Hepatic stellate cell (primary cell): ENCODE measurements around the gene AHCTF1.
"Not testable (repeated sequence)": the region's sequence is repeated elsewhere in the genome, so short reads cannot be mapped to it uniquely, and the experiment has no call there.

Experiments
- DNase-seq: peaks from one replicate; pipeline ENCODE4 v3.0.0; 2011; ENCODE audit warnings: low spot score

Gene AHCTF1

GRCh38 chr1:246838118-246838456 is 93.7 kb downstream of the AHCTF1 start:
- DNase-seq, result no peak

GRCh38 chr1:246837418-246838117 is 94.2 kb downstream of the AHCTF1 start:
- no peak for DNase-seq

- DNase-seq, result no peak
Observed at GRCh38 chr1:246836209-246836966, 95.4 kb downstream of the AHCTF1 start.

- no peak for DNase-seq
Observed at GRCh38 chr1:246831543-246831942, 100.2 kb downstream of the AHCTF1 start.

GRCh38 chr1:246828818-246829217 is 102.9 kb downstream of the AHCTF1 start:
- no peak for DNase-seq

- no peak for DNase-seq
Observed at GRCh38 chr1:246827396-246827795, 104.4 kb downstream of the AHCTF1 start.

- no peak for DNase-seq
Observed at GRCh38 chr1:246825557-246826175, 106.1 kb downstream of the AHCTF1 start.

- DNase-seq, result no peak
Observed at GRCh38 chr1:246824541-246824940, 107.2 kb downstream of the AHCTF1 start.

- DNase-seq, result not testable (repeated sequence)
Observed at GRCh38 chr1:246822154-246822553, 109.6 kb downstream of the AHCTF1 start.

GRCh38 chr1:246820666-246821065 is 111.1 kb downstream of the AHCTF1 start:
- no peak for DNase-seq

GRCh38 chr1:246817778-246818177 is 114.0 kb downstream of the AHCTF1 start:
- peak; percentile 87 for DNase-seq

- no peak for DNase-seq
Observed at GRCh38 chr1:246815693-246816270, 116.0 kb downstream of the AHCTF1 start.

GRCh38 chr1:246814890-246815289 is 116.9 kb downstream of the AHCTF1 start:
- DNase-seq, result no peak

GRCh38 chr1:246813325-246813724 is 118.4 kb downstream of the AHCTF1 start:
- not testable (repeated sequence) for DNase-seq

- no peak for DNase-seq
Observed at GRCh38 chr1:246811985-246812384, 119.8 kb downstream of the AHCTF1 start.

- no peak for DNase-seq
Observed at GRCh38 chr1:246809473-246809872, 122.3 kb downstream of the AHCTF1 start.

- DNase-seq, result no peak
Observed at GRCh38 chr1:246805135-246805716, 126.5 kb downstream of the AHCTF1 start.

GRCh38 chr1:246803883-246804282 is 127.9 kb downstream of the AHCTF1 start:
- DNase-seq, result no peak

- DNase-seq, result no peak
Observed at GRCh38 chr1:246803373-246803772, 128.4 kb downstream of the AHCTF1 start.

GRCh38 chr1:246801241-246802020 is 130.3 kb downstream of the AHCTF1 start:
- DNase-seq, result no peak

GRCh38 chr1:246800756-246801155 is 131.0 kb downstream of the AHCTF1 start:
- DNase-seq, result no peak

GRCh38 chr1:246800356-246800755 is 131.4 kb downstream of the AHCTF1 start:
- no peak for DNase-seq
